Measurements from ENCODE around the gene EPAS1.

Gene EPAS1

GRCh38 chr2:46360303-46360702 is 63.1 kb downstream of the EPAS1 start:
- no peak for DNase-seq (ENCODE audit: extremely low read depth in 1 of 2, low read depth in 1 of 2)

GRCh38 chr2:46361920-46362666 is 64.9 kb downstream of the EPAS1 start:
- no peak for DNase-seq (ENCODE audit: extremely low read depth in 1 of 2, low read depth in 1 of 2)

- no peak for DNase-seq (ENCODE audit: extremely low read depth in 1 of 2, low read depth in 1 of 2)
Observed at GRCh38 chr2:46362667-46363012, 65.4 kb downstream of the EPAS1 start.

- no peak for DNase-seq (ENCODE audit: extremely low read depth in 1 of 2, low read depth in 1 of 2)
Observed at GRCh38 chr2:46363535-46364170, 66.4 kb downstream of the EPAS1 start.

DNA sequence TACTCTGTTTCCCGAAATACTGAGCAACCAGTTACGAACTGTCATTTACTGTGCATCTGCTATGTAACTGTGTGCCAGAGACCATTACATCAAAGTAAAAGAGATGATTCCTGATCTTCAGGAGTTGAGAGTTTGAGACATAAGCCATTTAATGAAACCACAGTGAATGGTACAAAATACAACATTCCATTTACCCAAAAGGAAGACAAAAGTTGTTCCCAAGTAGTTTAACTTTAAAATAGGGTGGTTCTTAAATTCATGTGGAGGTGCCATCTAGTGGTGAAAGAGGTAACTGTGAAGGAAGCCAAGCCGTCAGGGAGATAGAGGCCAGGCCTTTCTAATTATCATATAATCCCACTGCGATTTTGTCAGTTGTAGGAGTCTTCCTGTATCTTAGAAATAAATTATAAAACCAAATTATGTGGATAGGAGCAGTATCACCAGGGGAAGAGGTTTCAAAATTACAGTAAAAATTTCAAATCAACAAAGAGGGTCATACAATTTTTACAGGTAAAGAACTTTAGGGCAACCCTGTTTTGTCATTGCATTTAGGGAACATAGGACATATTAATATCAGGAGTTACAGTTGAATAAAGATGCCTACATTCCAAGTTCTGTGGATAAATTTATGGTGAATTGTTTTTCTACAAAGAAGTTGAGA is 67.7 kb downstream of the EPAS1 start:
- DNase-seq (ENCODE audit: extremely low read depth in 1 of 2, low read depth in 1 of 2): no peak

DNA sequence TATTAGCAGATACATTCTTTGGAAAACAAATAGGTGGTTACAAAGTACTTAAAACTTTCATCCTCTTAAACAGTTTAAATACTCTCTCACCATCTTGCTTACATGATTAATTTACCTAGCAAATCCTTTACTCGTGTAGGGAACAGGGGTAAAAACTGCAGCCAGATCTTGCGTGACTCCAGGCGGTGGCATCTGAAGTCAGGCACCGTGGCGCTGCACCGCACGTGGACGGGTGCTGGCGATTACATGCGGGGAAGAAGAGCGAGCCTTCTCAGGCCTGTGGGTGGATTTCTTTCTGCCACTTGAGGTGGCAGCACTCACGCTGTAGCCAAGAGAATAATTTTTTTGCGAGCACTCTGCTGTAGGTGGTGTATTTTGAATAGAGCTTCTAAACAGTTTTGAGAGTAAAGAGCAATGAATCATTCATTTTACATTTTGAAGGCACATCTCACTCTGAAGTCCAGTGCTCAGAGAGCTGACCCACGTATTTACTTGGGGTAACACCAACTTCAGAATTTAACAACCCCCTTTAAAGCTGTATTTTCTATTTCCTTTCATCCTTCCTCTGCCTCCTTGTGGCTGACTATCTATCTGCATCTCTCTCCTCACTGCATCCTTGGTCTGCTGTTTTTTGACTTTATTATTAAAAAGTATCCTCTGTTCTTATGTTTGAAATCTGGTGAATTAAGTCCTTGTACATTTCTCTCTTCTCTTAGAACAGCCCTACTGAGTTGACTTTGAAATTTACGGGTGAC is 68.9 kb downstream of the EPAS1 start:
- no peak for DNase-seq (ENCODE audit: extremely low read depth in 1 of 2, low read depth in 1 of 2)

DNA sequence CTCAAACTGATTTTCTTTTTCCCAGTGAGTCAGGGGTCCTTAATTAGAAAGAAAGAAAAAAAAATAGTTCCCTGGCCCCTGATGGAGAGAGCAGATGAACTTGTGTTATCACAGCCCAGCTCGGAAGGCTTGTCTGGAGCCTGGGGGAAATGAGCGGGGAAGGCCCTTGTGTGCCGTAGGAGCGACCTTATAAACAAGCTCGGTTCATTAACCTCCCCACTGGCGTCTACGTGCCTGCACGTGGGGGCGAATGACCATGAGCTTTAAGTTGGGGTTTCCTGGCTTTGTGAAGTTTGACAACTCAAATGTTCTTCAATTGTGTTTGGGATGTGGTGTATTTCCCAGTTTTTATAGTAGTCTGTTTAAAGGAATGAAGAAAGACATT is 69.5 kb downstream of the EPAS1 start:
- no peak for DNase-seq (ENCODE audit: extremely low read depth in 1 of 2, low read depth in 1 of 2)

- DNase-seq (ENCODE audit: extremely low read depth in 1 of 2, low read depth in 1 of 2): no peak
Observed at GRCh38 chr2:46367286-46367685, 70.1 kb downstream of the EPAS1 start.

DNA sequence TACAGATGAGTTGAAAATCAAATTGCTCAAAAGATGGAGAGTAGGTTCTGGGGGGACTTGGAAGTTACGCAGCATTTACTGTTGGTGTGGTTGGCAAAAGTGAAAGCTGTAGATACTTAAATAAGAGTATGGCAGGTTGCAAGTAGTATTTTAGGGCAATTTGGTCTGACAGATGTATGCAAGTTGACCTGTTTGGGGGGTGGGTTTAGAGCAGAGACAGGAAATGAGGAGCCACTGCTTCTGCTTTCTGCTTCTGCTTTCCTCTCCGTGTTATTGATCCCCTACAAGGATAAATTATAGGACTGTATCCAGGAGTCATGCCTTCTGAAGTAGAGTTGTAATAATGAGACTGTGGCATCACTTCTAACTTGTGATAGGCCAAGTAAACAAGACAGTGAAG is 71.2 kb downstream of the EPAS1 start:
- no peak for DNase-seq (ENCODE audit: extremely low read depth in 1 of 2, low read depth in 1 of 2)

GRCh38 chr2:46369783-46370182 is 72.6 kb downstream of the EPAS1 start:
- no peak for DNase-seq (ENCODE audit: extremely low read depth in 1 of 2, low read depth in 1 of 2)

DNA sequence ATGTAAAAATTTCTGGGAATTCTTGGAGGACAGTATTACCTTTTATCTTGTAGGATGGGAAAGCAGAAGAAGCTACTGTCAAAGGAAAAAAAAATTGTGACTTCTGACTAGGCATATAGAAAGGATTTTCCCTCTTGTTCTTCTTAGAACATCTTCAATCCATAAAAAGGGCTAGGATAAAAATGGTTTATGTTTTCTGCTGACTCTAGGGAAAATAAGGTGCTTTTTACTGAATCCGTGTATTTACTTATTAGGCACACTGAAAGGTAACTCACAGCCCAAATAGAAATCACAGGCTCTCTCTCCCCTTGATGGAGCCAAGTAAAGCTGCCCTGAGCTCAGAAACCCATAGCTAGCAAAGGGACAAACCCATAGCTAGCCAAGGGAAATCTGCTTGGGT is 74.6 kb downstream of the EPAS1 start:
- DNase-seq (ENCODE audit: extremely low read depth in 1 of 2, low read depth in 1 of 2): no peak

- no peak for DNase-seq (ENCODE audit: extremely low read depth in 1 of 2, low read depth in 1 of 2)
Observed at GRCh38 chr2:46372475-46372874, 75.3 kb downstream of the EPAS1 start.

GRCh38 chr2:46373238-46373637 is 76.0 kb downstream of the EPAS1 start:
- no peak for DNase-seq (ENCODE audit: extremely low read depth in 1 of 2, low read depth in 1 of 2)

GRCh38 chr2:46375566-46376125 is 78.4 kb downstream of the EPAS1 start:
- DNase-seq (ENCODE audit: extremely low read depth in 1 of 2, low read depth in 1 of 2): no peak

GRCh38 chr2:46376586-46376985 is 79.4 kb downstream of the EPAS1 start:
- no peak for DNase-seq (ENCODE audit: extremely low read depth in 1 of 2, low read depth in 1 of 2)

GRCh38 chr2:46377101-46377581 is 79.9 kb downstream of the EPAS1 start:
- DNase-seq (ENCODE audit: extremely low read depth in 1 of 2, low read depth in 1 of 2): no peak

DNA sequence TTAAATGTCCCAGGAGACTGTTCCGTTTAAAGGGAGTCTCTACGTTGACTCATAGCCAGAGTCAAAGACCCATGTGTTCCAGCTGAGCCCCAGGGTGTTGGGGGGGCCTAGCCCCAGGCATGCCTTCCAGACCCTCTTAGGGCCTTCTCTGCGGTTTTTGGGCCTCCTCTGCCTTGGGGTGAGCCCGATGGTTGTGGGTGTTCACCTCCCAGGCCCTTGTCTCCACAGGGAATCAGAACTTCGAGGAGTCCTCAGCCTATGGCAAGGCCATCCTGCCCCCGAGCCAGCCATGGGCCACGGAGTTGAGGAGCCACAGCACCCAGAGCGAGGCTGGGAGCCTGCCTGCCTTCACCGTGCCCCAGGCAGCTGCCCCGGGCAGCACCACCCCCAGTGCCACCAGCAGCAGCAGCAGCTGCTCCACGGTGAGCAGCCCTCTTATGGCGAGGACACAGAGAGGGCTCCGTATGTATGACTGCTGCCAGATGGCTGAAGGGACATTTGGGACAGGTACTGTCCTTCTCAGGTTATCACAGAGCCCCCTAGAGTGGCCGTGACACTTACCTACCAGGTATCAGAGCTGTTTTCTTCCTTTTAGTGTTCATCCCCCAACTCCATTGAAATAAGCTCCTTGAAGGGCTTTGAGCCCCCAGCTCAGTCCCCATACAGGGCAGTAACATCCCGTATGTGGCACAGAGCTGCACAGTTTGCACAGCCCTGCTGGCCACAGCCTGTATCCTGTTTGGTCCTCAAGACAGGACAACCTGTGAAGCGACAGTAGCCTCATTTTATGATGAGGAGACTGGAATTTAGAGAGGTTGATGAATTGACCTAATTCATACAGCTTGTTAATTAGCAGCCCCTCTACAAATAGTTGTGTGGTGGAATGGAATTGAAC is 80.7 kb downstream of the EPAS1 start:
- DNase-seq (ENCODE audit: extremely low read depth in 1 of 2, low read depth in 1 of 2): no peak

DNA sequence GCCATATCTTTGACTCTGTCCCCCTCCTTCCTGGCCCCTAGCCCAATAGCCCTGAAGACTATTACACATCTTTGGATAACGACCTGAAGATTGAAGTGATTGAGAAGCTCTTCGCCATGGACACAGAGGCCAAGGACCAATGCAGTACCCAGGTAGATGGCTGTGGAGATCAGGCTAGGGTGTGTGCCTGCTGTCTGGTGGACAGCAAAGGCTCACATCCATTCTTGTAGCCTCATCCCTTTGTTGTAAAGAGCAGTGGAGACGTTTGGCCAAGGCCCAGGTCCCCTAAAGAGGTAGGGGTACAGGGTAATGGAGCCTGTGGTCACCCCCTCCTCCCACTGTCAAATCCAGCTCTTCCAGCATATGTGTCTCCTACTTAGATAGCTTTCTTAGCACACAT is 81.4 kb downstream of the EPAS1 start:
- no peak for DNase-seq (ENCODE audit: extremely low read depth in 1 of 2, low read depth in 1 of 2)

DNA sequence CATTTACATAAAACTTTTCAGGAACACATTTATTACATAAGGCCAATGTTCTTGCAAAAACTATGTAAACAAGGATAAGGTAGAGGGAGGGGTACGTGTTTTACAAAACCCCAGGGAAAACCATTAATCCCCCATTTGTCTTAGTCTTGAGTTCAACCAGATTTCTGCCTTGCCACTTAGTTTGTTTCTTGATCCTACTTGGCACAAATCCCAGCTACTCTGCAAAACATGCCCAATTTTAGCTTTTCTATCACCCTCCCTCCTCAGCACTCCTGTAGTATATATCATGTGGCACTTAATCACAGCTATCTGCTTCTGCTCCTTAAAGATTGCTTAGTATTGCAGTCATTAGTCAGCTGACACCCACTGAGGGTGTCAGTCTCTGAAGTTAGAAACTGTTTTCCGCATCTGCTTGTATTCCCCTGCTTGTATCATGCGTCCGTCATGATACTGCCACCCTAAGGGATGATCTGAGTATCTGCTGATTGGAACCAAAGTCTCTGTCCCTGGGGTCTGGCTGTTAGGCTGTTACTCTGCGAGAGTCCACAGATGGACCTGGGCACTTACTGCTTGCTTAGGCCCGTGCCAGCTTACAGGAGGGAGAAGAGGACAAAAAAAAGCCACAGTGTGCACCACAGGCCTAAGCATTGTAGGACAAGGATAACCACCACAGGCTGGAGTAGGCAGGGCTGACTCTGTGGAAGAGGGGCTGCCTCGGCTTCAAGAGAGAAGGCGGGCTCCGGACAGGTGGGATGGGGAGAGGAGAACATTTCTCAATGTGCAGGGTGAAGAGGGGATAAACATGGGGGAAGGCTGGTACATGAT is 82.2 kb downstream of the EPAS1 start:
- no peak for DNase-seq (ENCODE audit: extremely low read depth in 1 of 2, low read depth in 1 of 2)
